ENCODE results near the gene SMAP2.
"Not testable (repeated sequence)": the region's sequence is repeated elsewhere in the genome, so short reads cannot be mapped to it uniquely, and the experiment has no call there.

The SMAP2 gene

DNA sequence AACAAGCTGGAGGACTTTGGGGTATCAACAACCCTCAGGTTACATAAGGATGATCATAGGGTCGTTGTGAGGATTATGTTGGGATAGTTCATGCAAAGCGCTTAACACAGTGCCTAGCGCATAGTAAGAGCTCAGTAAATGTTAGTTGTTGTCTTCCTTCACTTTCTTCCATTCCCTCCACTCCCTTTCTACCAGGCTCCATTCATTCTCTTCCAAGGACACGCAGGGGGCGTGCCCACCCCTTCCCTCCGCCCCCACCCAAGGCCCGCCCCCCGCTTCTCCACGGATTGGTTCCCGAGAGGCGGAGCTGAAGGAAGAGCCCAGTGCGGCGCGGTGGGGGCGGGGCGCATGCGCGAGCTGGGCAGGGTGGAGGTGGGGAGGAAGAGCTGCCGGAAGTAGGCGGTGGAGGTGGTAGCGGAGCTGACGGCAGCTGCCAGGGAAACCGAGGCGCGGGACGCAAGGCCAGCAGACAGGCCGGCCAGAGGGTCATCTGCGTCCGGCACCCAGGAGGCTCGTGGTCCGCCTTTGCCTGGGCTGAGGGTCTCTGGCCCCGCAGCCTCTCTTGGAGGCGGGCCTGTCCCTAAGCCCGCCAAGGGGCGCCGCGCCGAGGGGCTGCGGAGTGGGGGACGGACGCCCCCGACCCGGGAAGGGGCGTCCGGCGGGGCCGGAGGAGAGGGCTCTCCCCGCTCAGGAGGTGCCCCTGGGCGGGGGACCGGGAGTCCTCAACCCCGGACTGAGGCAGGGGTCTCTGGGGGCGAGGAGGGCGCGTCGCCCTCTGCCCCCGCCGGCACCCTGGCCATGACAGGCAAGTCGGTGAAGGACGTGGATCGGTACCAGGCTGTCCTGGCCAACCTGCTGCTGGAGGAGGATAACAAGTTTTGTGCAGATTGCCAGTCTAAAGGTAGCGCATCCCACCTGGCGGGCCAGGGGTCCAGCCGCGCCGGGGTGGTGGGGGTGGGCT is at the start of gene SMAP2:
TSS of gene SMAP2 (plus strand) at position 405 of the 961 bp plus-strand sequence. CDS start at position 799, 394 bp downstream.
- DNase-seq: peak; percentile 64 to 82

DNA sequence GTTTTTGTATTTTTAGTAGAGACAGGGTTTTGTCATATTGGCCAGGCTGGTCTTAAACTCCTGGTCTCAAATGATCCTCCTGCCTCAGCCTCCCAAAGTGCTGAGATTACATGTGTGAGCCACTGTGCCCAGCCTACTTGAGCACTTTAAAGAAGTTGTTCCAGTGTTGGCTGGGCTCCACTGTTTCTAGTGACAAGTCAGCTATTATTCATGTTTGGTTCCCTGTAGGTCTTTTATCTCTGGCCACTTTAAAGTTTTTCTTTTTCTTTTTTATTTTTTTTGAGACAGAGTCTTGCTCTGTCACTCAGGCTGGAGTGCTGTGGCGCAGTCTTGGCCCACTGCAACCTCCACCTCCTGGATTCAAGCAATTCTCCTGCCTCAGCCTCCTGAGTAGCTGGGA is 42.1 kb upstream of the SMAP2 start:
- DNase-seq: not testable (repeated sequence)

DNA sequence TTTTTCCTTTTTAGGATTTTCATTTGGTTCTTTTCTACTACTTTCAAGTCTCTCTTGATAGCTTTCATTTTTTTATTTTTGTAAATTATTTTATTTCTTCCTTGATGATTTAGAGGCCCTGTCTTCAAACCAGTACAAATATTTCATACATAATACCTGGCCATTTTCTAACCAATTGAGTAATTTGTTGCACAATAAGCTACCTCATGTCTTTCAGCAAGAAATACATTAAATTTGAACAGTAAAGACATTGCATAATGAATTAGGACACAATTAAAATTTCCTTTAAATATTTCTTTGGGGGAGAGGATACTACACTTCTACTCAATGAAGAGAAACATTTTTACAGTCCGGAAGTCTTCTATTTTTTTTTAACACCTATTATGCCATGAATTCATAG is 40.8 kb upstream of the SMAP2 start:
- DNase-seq: no peak

DNA sequence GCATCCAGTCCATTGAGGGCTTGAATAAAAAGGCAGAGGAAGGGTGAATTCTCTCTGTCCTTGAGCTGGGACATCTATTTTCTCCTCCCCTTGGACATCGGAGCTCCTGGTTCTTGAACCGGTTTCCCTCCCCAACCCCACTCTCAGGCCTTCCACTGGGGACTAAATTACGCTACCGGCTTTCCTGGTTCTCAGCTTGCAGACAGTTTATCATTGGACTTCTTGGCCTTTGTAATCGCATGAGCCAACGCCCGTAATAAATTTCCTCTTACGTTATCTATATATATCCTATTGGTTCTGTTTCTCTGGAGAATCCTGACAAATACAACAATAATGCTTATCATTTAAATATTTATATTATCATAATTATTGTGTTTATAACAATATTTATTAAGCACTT is 36.1 kb upstream of the SMAP2 start:
- DNase-seq: no peak

DNA sequence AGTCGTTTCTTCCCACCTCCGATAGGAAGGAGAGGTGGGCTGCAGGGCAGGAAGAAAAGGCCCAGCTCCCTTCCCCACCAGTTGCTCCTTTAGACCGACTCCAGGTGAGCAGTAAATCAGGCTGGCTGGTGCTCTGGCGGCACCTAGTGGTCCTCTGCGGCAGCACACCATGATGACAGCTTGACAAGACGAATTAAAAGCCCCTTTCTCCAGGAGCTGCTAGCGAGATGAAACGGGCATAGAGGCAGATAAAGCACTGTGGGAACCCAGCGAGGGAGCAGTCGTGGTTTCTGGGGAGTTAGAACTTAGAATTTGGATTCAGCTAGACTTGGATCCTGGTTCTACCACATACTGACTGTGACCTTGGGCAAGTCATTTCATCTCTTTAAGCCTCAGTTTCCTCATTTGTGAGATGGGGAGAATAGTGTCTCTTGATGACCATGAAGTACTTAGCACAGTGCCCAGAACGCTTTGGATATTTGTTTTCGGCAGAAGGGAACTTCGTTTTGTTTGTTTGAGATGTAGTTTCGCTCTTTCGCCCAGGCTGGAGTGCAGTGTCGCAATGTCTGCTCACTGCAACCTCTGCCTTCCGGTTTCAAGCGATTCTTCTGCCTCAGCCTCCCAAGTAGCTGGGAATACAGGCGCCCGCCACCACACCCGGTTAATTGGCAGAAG is 34.6 kb upstream of the SMAP2 start:
- DNase-seq: peak in 1 of 2 experiments; percentile 33

DNA sequence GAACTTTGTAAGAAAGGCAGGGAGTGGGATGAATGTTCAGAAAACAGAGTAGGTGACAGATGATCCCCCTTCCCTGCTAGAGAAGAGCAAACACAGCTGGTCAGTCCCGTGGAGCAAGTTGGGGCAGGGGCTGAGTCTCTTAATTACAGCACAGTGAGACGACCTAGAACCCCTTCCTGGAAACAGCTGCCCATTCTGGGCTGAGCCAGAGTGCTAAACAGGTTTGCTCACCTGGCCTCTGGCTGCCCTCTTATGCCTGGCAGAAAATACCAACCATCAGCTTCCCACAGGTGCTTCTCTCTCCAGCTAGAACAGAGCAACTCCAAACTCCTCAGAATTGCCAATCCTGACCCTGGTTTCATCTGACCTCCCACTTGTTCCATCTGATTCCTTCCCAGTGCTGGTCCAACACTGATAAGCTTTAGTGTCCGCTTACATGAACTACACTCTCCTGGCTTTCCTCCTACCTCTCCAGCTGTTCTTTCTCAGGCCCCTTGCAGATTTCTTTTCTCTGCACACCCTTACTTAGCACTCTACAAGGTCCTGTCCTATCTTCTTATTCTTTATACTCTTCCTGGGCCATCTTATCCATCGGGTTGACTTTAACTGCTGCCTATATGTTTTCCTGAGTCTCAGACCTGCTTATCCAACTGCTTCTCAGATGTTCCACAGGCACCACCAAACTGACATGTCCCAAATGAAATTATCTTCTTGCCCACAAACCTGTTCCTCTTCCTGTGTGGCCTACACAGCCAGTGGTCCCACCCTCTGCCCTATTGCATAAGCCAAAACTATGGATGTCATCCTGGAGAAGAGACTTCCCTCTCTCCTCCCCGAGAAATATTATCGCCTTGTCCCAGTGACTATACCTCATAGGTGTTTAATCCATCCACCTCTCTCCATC is 33.9 kb upstream of the SMAP2 start:
- no peak for DNase-seq

DNA sequence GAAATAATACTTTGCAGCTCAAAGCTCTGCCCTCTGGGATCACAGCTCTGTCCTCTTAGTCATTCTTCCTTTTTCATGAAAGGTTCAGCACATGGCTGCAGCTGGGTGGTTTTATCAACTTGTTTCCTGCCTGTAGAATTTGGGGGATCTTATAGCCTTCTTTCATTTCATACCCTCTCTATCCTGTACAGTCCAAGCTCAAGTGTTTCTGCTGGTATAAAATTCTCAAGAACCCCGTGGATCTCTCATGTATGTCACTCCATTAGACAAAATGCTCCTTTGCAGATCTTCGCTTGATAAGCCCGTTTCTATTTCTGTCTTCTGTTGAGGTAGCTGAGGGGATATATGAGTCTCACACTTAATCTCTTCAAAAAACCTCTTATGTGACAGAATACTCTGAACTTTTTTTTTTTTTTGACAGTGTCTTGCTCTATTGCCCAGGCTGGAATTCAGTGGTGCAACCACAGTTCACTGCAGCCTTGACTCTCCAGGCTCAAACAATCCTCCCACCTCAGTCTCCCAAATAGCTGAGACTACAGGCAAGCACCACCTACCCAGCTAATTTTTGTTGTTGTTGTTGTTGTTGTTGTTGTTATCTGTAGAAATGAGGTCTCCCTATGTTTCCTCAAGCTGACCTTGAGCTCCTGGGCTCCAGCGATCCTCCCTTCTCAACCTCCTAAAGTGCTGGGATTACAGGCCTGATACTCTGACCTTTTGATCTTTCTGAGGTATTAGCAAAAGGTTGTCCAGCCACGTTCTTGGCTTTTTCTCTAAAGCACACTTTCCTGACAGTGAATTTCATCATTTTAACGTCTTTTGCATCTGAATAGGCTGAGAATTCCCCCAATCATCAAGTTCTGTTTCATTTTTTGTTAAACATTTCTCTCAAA is 31.8 kb upstream of the SMAP2 start:
- no peak for DNase-seq

DNA sequence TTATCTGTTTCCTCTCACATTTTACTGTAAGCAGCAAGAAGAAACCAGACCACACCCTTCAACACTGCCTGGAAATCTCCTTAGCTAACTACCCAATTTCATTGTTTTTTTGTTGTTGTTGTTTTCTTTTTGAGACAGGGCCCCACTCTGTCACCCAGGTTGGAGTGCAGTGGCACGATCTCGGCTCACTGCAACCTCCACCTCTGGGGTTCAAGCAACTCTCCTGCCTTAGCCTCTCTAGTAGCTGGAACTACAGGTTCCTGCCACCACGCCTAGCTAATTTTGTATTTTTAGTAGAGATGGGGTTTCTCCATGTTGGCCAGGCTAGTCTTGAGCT is 31.2 kb upstream of the SMAP2 start:
- DNase-seq: not testable (repeated sequence)

DNA sequence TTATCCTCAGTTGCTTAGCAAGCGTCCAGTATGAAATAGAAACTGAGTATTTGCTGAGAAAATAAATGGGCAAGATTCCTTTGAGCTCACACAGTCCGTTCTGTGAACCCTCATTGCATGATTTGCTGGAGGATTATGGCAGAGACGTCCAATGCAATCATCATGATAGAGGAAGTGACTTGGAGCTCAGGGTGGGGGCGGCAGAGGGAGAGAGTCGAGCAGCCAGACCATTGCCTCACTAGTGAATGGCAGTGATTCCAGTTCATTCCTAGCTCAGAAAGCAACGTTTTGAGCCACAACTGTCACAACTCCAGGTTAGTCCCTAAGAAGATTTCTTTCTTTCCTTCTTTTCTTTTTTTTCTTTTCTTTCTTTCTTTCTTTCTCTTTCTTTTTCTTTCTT is 28.9 kb upstream of the SMAP2 start:
- DNase-seq: no peak

DNA sequence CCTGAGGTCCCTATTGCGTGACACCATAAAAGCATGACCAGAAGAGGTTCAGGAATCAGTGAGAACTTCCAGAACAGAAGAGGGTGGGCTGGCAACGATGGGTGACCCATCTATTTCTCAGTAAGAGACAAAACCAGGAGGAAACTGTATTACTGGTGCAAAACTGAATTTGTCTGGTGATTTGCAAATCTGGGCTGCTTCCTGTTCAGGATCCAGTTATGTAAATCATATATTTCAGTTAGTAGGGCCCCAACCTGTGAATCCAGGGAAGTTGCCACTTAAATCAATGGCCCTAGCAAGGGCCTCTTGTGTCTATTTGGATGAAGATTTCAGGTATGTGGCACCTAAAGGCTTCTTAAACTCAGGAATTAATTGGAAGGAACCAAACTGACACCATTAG is 23.1 kb upstream of the SMAP2 start:
- no peak for DNase-seq

DNA sequence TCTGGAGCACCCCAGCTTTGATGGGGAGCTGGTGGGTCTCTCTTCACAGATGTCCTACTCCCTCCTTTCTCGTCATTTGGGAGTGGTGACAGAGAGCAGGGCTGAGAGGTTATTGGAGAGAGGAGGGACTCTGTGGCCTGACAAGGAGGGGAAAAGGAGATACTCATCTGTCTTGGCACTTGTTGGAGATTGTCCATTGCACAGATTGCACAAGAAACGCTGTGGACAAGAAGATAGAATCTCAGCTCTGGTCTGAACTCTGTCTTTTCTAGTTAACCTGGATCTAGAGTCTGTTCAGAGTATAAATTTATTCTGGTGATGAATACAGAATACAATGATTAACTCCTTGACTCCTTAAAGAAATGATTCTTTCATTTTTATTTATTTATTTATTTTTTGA is 22.4 kb upstream of the SMAP2 start:
- no peak for DNase-seq

DNA sequence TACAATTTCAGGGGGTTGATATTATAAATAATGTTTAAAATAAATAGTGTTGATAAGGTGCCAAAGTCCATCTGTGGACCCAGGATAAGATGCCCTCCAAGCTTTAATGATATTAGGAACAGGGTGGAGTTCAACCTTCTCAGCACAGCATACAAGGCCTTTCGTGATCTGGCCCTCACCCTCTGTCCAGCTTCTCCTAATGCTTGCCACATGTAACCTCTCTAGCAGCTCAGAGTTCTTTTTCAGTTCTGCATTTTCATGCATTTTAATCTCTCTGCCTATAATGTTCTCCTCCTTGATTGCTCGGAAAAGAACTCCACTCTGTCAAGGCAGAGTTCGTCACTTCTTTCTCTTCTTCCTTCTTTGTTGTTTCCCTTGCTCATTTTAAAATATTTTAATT is 21.4 kb upstream of the SMAP2 start:
- DNase-seq: no peak

DNA sequence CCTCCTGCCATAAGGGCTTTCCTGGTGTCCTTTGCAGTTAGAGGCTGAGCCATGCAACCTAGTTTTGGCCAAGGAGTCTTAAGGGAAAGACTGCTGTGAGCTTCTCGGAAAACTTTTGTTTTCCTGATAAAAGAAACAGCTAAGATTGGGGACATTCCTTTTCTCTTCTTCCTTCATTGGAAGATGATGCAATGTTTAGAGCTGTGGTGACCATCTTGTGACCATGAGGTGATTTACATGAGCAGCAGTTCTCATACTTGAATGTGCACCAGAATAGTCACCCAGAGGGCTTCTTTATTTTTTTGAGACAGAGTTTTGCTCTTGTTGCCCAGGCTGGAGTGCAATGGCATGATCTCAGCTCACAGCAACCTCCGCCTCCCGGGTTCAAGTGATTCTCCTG is 20.4 kb upstream of the SMAP2 start:
- DNase-seq: no peak

DNA sequence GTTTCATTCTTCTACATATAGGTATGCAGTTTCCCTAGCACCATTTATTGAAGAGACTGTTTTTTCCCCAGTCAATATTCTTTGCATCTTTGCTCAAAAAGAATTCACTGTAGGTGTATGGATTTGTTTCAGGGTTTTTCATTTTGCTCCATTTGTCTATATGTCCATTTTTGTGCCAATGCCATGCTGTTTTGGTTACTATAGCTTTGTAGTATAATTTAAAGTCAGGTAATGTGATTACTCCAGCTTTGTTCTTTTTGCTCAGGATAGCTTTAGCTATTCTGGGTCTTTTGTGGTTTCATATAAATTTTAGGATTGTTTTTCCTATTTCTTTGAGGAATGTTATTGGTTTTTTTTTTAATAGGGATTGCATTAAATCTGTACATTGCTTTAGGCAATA is 15.9 kb upstream of the SMAP2 start:
- no peak for DNase-seq

DNA sequence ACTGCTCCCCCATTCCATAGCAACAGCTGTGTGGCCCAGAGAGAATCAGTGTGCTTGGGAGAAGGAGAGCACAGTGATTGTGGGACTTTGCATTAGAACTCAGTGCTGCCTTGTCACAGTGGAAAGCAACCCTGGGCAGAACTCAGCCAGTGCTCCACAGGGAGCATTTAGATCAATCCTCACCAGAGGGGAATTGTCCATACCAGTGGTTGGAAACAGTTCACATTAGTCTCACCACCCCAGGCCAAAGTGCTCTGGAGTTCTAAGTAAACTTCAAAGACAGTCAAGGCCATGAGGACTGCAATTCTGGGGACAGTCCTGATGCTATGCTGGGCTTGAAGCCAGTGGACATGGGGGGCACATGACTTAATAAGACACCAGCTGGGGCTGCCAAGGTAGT is 12.9 kb upstream of the SMAP2 start:
- DNase-seq: no peak

DNA sequence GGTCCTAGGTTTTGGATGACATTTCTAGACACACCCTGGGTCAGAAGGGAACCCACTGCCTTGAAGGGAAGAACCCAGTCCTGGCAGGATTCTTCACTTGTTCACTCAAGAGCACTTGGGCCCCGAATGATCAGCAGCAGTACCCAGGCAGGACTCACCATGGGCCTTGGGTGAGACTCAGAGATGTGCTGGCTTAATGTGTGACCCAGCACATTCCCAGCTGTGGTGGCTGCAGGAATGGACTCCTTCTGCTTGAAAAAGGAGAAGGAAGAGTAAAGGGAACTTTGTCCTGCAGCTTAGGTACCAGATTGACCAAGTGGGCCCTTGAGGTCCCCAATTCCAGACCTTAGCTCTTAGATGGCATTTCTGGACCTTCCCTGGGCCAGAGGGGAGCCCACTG is 12.3 kb upstream of the SMAP2 start:
- DNase-seq: no peak

DNA sequence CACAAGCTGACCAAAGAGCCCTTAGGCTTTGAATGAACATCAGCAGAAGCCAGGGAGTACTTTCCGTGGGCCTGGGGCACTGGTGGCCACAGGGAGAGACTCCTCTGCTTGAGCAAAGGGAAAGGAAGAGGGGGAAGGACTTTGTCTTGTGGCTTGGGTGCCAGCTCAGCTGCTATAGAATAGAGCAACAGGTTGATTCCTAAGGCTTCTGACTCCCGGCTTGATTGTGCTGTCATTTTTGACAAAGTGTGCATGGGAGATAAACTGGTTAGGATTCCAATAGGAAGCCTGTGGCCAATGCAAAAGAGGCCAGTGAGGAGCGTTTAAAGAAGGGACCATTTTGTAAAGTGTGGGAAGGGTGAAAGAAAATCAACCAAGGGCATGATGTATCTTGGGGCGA is 11.9 kb upstream of the SMAP2 start:
- DNase-seq: no peak

DNA sequence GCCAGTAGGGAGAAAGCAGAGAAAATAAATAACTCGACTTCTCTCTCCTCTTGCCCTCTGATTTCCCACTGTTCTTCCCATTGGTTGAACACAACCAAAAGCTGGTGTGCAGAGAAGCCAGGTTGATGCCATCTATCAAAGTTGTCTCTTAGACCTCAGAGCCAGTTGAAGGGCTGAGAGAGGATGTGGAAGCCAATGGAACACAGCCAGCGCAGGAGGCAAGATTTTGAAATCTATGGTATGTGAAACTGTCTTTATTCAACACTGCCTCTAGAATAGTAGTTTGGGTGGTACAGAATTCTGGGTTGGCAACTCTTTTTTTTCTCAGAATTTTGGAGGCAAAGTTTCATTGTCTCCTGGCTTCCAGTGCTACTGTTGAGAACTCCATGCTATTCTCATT is 11.3 kb upstream of the SMAP2 start:
- no peak for DNase-seq

DNA sequence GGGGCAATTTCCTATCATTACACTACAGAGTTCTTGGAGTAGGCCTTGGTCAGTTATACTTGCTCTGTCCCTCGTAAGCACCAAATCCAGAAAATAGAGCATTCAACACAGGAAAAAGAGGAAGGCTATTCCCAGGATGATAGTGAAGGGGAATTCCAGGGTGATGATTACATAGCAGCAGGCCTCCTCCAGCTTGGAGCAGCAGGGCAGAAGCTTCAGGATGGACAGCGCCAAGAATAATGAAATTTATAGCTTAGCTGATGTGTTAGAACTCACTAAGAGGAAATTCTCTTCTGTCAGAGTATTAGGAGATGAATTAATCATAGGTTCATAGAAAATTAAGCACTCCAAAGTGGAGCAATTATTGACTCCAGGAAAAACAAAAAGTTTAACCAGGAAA is 10.8 kb upstream of the SMAP2 start:
- no peak for DNase-seq

DNA sequence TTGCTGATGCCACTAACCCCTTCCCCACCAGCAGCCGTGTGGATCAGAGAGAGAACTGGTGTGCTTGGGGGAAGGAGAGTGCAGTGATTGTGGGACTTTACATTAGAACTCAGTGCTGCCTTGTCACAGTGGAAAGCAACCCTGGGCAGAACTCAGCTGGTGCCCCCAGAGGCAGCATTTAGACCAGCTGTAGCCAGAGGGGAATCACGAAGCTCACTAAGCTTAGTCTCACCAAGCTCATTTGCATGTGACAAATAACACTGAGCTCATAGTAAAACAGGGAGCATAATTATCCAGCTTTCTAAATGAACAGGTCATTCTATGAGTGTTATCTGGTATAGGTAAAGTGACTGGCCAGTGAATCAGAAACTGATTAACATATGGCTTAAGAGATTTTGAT is 9.8 kb upstream of the SMAP2 start:
- no peak for DNase-seq

DNA sequence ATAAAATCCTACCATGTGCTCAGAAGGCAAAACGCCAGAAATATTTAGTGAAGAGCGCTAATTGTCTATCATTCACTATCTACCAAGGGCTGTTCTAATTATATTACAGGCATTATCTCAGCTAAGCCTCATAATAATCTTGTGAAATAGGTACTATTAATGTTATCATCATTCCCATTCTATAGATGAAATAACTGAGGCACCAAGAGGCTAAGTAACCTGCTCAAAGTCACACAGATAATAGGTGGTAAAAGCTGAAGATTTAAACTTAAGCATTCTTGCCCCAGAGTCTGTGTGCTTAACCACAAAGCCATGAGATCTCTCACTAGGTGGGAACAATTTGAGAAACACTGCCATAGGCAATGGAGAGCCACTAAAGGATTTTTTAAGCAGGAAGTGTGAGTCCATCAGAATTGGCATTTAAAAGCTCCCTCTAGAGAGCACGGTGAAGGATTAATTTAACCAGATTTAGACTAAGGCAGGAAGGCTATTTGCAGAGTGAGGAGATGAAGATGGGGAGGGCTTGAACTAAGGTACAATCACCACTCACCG is 1.7 kb upstream of the SMAP2 start:
- DNase-seq: no peak

All from cerebellar nuclear complex (tissue), 1 donor.